GM23338 (cell line): Measurements from ENCODE around the gene RPL15. TPM values are rescaled to one million over a fixed set of nuclear protein-coding genes. Genes with fewer than 3 reads are reported as not detected.

ENCODE experiments used
- ATAC-seq: fragments of 200-7000 bp; cut with Tn5 transposase; 3 replicates; pipeline ENCODE4 v1.9.1; 2020
- DNase-seq: peaks from one replicate; pipeline ENCODE4 v3.0.0-alpha.2; 2015; ENCODE audit warnings: low spot score
- H2AFZ ChIP-seq: fragments of 200-600 bp; sonication (generic); 2 replicates; pipeline ENCODE4 v1.8.0; 2016; ENCODE audit warnings: antibody characterized with exemption, mild to moderate bottlenecking, moderate library complexity
- H3F3A ChIP-seq: fragments of 200-600 bp; sonication (generic); replicated peaks from 2 replicates; pipeline ENCODE4 v1.8.0; 2017; ENCODE audit warnings: antibody characterized with exemption, mixed run types, low read depth
- H3K27ac ChIP-seq: fragments of 200-600 bp; sonication (generic); 2 replicates; pipeline ENCODE4 v1.6.1; 2016; ENCODE audit warnings: low read depth
- H3K27me3 ChIP-seq: fragments of 200-600 bp; sonication (generic); 2 replicates; pipeline ENCODE4 v1.8.0; 2016; ENCODE audit warnings: mild to moderate bottlenecking, mixed run types, moderate library complexity; ENCODE audit not compliant: insufficient read depth
- H3K36me3 ChIP-seq: fragments of 200-600 bp; sonication (generic); 2 replicates; pipeline ENCODE4 v1.8.0; 2016; ENCODE audit warnings: mild to moderate bottlenecking; ENCODE audit not compliant: insufficient read depth
- H3K4me1 ChIP-seq: fragments of 200-600 bp; sonication (generic); 2 replicates; pipeline ENCODE4 v1.8.0; 2016; ENCODE audit warnings: mild to moderate bottlenecking, moderate library complexity; ENCODE audit not compliant: insufficient read depth
- H3K4me2 ChIP-seq: fragments of 200-600 bp; sonication (generic); 2 replicates; pipeline ENCODE4 v1.7.1; 2017; ENCODE audit warnings: mixed run types
- H3K4me3 ChIP-seq: fragments of 200-600 bp; sonication (generic); 2 replicates; pipeline ENCODE4 v1.6.1; 2016; ENCODE audit warnings: mixed run types
- H3K79me2 ChIP-seq: fragments of 200-600 bp; sonication (generic); replicated peaks from 2 replicates; pipeline ENCODE4 v1.8.0; 2017; ENCODE audit warnings: mild to moderate bottlenecking; ENCODE audit not compliant: insufficient read depth
- H3K9me2 ChIP-seq: fragments of 200-600 bp; sonication (generic); 2 replicates; pipeline ENCODE4 v1.8.0; 2017; ENCODE audit not compliant: insufficient read depth
- H4K20me1 ChIP-seq: fragments of 200-600 bp; sonication (generic); replicated peaks from 2 replicates; pipeline ENCODE4 v1.8.0; 2017; ENCODE audit warnings: mild to moderate bottlenecking; ENCODE audit not compliant: insufficient read depth
- H3K27ac Mint-ChIP-seq: 2 replicates; pipeline ENCODE4 v1.8.0; 2020; ENCODE audit warnings: inconsistent platforms, mild to moderate bottlenecking, moderate library complexity, mixed read lengths
- H3K27me3 Mint-ChIP-seq: 3 replicates; pipeline ENCODE4 v1.8.0; 2022; ENCODE audit warnings: low read depth, mild to moderate bottlenecking, moderate library complexity, mixed read lengths, inconsistent platforms; ENCODE audit not compliant: insufficient read depth, poor library complexity
- H3K36me3 Mint-ChIP-seq: 3 replicates; pipeline ENCODE4 v1.8.0; 2021; ENCODE audit warnings: low read depth, mild to moderate bottlenecking, inconsistent platforms, moderate library complexity, mixed read lengths
- H3K4me1 Mint-ChIP-seq: 3 replicates; pipeline ENCODE4 v1.8.0; 2020; ENCODE audit warnings: mild to moderate bottlenecking, inconsistent platforms, mixed read lengths
- H3K4me3 Mint-ChIP-seq: 3 replicates; pipeline ENCODE4 v1.8.0; 2021; ENCODE audit warnings: moderate library complexity, mild to moderate bottlenecking, inconsistent platforms, mixed read lengths
- H3K9me3 Mint-ChIP-seq: 3 replicates; pipeline ENCODE4 v1.8.0; 2020; ENCODE audit warnings: moderate library complexity, mild to moderate bottlenecking, inconsistent platforms, mixed read lengths
- CREB1 ChIP-seq: fragments of 250-450 bp; sonication (Bioruptor Pico); IDR thresholded peaks from 2 replicates; pipeline ENCODE4 v1.5.0; 2020; ENCODE audit warnings: low read depth, mild to moderate bottlenecking, moderate library complexity
- EZH2 ChIP-seq: fragments of 200-600 bp; sonication (generic); IDR thresholded peaks from one replicate; pipeline ENCODE4 v1.8.0; 2017; ENCODE audit warnings: antibody characterized with exemption, mild to moderate bottlenecking, low read depth; ENCODE audit not compliant: unreplicated experiment
- EZH2phosphoT487 ChIP-seq: fragments of 200-600 bp; sonication (generic); IDR thresholded peaks from one replicate; pipeline ENCODE4 v1.8.1; 2018; ENCODE audit warnings: antibody characterized with exemption; ENCODE audit not compliant: unreplicated experiment
- JUNB ChIP-seq: IDR thresholded peaks from one replicate; pipeline ENCODE4 v1.6.1; 2016; ENCODE audit warnings: antibody characterized with exemption; ENCODE audit not compliant: unreplicated experiment
- NANOG ChIP-seq: IDR thresholded peaks from 2 replicates; pipeline ENCODE4 v1.6.1; 2016; ENCODE audit warnings: antibody characterized with exemption, borderline replicate concordance
- POLR2AphosphoS5 ChIP-seq: IDR thresholded peaks from 2 replicates; pipeline ENCODE4 v1.6.1; 2016; ENCODE audit warnings: antibody characterized with exemption, low read depth
- STAT1 ChIP-seq: IDR thresholded peaks from one replicate; pipeline ENCODE4 v1.6.1; 2016; ENCODE audit warnings: antibody characterized with exemption; ENCODE audit not compliant: unreplicated experiment
- ZNF114 ChIP-seq: fragments of 250-450 bp; sonication (Bioruptor Pico); IDR thresholded peaks from 2 replicates; pipeline ENCODE4 v1.5.0; 2020; ENCODE audit warnings: mild to moderate bottlenecking, moderate library complexity
- ZNF331 ChIP-seq: fragments of 250-450 bp; sonication (Bioruptor Pico); IDR thresholded peaks from 2 replicates; pipeline ENCODE4 v1.5.0; 2020; ENCODE audit warnings: low read depth, mild to moderate bottlenecking, moderate library complexity
- polyA plus RNA-seq: library from polyadenylated mRNA; unstranded; fragments of >200 nt; fragmentation: Nextera tagmentation; extraction: Ambion mirVana; gene quantifications from 2 replicates; pipeline ENCODE4 v1.2.1, GENCODE V29; 2016
- total RNA-seq: library from RNA; depleted of rRNA; stranded (reverse); fragments of >200 nt; shearing (Covaris generic); gene quantifications from 2 replicates; pipeline ENCODE4 v1.2.3, GENCODE V29; 2014
- TF ChIP-seq, protein P1 (sequence below), 2 experiments: fragments of 200-600 bp in 1 of 2; sonication (generic) in 1 of 2; conservative IDR thresholded peaks; 2 replicates each; pipeline versions ENCODE4 v1.5.1 to v1.6.1; 2016 to 2017; ENCODE audit warnings: antibody characterized with exemption in 2 of 2, low read depth in 2 of 2, mild to moderate bottlenecking in 2 of 2, moderate library complexity in 1 of 2
- TF ChIP-seq, protein P2 (sequence below): fragments of 250-450 bp; sonication (Bioruptor Pico); IDR thresholded peaks from 2 replicates; pipeline ENCODE4 v1.5.0; 2020; ENCODE audit warnings: mild to moderate bottlenecking, moderate library complexity
- TF ChIP-seq, protein P3 (sequence below): IDR thresholded peaks from 2 replicates; pipeline ENCODE4 v1.6.1; 2016; ENCODE audit warnings: antibody characterized with exemption
- TF ChIP-seq, protein P4 (sequence below): IDR thresholded peaks from one replicate; pipeline ENCODE4 v1.6.1; 2018; ENCODE audit warnings: antibody characterized with exemption; ENCODE audit not compliant: unreplicated experiment

RPL15 gene
- total and polyA plus RNA-seq, 2 experiments from 2014 or later: 2,868 to 3,117 TPM

DNA sequence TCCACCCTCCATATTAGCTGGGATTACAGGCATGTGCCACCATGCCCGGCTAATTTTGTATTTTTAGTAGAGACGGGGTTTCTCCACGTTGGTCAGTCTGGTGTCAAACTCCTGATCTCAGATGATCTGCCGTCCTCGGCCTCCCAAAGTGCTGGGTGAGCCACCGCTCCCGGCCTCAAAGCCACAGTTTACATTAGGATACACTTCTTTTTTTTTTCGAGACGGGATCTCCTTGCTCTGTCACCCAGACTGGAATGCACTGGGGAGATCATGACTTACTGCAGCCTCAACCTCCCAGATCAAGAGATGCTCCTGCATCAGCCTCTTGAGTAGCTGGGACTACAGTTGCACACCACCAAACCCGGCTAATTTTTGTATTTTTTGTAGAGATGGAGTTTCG, 25.6 kb downstream of the RPL15 start:
- TF ChIP-seq EZH2: no peak
- no peak for TF ChIP-seq JUNB
- no peak for TF ChIP-seq NANOG
- no peak for TF ChIP-seq ZNF114 (CRISPR knock-in tag)
- TF ChIP-seq, protein P1, sequence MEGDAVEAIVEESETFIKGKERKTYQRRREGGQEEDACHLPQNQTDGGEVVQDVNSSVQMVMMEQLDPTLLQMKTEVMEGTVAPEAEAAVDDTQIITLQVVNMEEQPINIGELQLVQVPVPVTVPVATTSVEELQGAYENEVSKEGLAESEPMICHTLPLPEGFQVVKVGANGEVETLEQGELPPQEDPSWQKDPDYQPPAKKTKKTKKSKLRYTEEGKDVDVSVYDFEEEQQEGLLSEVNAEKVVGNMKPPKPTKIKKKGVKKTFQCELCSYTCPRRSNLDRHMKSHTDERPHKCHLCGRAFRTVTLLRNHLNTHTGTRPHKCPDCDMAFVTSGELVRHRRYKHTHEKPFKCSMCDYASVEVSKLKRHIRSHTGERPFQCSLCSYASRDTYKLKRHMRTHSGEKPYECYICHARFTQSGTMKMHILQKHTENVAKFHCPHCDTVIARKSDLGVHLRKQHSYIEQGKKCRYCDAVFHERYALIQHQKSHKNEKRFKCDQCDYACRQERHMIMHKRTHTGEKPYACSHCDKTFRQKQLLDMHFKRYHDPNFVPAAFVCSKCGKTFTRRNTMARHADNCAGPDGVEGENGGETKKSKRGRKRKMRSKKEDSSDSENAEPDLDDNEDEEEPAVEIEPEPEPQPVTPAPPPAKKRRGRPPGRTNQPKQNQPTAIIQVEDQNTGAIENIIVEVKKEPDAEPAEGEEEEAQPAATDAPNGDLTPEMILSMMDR (conservative IDR thresholded peaks at IDR 0.05; ENCODE audit: low read depth in 2 of 2): no peak
- TF ChIP-seq ZNF331 (CRISPR knock-in tag): no peak
- TF ChIP-seq POLR2AphosphoS5: no peak
- TF ChIP-seq, protein P2, sequence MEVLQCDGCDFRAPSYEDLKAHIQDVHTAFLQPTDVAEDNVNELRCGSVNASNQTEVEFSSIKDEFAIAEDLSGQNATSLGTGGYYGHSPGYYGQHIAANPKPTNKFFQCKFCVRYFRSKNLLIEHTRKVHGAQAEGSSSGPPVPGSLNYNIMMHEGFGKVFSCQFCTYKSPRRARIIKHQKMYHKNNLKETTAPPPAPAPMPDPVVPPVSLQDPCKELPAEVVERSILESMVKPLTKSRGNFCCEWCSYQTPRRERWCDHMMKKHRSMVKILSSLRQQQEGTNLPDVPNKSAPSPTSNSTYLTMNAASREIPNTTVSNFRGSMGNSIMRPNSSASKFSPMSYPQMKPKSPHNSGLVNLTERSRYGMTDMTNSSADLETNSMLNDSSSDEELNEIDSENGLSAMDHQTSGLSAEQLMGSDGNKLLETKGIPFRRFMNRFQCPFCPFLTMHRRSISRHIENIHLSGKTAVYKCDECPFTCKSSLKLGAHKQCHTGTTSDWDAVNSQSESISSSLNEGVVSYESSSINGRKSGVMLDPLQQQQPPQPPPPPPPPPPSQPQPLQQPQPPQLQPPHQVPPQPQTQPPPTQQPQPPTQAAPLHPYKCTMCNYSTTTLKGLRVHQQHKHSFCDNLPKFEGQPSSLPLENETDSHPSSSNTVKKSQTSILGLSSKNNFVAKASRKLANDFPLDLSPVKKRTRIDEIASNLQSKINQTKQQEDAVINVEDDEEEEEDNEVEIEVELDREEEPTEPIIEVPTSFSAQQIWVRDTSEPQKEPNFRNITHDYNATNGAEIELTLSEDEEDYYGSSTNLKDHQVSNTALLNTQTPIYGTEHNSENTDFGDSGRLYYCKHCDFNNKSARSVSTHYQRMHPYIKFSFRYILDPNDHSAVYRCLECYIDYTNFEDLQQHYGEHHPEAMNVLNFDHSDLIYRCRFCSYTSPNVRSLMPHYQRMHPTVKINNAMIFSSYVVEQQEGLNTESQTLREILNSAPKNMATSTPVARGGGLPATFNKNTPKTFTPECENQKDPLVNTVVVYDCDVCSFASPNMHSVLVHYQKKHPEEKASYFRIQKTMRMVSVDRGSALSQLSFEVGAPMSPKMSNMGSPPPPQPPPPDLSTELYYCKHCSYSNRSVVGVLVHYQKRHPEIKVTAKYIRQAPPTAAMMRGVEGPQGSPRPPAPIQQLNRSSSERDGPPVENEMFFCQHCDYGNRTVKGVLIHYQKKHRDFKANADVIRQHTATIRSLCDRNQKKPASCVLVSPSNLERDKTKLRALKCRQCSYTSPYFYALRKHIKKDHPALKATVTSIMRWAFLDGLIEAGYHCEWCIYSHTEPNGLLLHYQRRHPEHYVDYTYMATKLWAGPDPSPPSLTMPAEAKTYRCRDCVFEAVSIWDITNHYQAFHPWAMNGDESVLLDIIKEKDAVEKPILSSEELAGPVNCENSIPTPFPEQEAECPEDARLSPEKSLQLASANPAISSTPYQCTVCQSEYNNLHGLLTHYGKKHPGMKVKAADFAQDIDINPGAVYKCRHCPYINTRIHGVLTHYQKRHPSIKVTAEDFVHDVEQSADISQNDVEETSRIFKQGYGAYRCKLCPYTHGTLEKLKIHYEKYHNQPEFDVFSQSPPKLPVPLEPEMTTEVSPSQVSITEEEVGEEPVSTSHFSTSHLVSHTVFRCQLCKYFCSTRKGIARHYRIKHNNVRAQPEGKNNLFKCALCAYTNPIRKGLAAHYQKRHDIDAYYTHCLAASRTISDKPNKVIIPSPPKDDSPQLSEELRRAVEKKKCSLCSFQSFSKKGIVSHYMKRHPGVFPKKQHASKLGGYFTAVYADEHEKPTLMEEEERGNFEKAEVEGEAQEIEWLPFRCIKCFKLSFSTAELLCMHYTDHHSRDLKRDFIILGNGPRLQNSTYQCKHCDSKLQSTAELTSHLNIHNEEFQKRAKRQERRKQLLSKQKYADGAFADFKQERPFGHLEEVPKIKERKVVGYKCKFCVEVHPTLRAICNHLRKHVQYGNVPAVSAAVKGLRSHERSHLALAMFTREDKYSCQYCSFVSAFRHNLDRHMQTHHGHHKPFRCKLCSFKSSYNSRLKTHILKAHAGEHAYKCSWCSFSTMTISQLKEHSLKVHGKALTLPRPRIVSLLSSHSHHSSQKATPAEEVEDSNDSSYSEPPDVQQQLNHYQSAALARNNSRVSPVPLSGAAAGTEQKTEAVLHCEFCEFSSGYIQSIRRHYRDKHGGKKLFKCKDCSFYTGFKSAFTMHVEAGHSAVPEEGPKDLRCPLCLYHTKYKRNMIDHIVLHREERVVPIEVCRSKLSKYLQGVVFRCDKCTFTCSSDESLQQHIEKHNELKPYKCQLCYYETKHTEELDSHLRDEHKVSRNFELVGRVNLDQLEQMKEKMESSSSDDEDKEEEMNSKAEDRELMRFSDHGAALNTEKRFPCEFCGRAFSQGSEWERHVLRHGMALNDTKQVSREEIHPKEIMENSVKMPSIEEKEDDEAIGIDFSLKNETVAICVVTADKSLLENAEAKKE (CRISPR knock-in tag): no peak
- TF ChIP-seq, protein P3, sequence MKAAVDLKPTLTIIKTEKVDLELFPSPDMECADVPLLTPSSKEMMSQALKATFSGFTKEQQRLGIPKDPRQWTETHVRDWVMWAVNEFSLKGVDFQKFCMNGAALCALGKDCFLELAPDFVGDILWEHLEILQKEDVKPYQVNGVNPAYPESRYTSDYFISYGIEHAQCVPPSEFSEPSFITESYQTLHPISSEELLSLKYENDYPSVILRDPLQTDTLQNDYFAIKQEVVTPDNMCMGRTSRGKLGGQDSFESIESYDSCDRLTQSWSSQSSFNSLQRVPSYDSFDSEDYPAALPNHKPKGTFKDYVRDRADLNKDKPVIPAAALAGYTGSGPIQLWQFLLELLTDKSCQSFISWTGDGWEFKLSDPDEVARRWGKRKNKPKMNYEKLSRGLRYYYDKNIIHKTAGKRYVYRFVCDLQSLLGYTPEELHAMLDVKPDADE: no peak
- TF ChIP-seq, protein P4, sequence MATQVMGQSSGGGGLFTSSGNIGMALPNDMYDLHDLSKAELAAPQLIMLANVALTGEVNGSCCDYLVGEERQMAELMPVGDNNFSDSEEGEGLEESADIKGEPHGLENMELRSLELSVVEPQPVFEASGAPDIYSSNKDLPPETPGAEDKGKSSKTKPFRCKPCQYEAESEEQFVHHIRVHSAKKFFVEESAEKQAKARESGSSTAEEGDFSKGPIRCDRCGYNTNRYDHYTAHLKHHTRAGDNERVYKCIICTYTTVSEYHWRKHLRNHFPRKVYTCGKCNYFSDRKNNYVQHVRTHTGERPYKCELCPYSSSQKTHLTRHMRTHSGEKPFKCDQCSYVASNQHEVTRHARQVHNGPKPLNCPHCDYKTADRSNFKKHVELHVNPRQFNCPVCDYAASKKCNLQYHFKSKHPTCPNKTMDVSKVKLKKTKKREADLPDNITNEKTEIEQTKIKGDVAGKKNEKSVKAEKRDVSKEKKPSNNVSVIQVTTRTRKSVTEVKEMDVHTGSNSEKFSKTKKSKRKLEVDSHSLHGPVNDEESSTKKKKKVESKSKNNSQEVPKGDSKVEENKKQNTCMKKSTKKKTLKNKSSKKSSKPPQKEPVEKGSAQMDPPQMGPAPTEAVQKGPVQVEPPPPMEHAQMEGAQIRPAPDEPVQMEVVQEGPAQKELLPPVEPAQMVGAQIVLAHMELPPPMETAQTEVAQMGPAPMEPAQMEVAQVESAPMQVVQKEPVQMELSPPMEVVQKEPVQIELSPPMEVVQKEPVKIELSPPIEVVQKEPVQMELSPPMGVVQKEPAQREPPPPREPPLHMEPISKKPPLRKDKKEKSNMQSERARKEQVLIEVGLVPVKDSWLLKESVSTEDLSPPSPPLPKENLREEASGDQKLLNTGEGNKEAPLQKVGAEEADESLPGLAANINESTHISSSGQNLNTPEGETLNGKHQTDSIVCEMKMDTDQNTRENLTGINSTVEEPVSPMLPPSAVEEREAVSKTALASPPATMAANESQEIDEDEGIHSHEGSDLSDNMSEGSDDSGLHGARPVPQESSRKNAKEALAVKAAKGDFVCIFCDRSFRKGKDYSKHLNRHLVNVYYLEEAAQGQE: no peak
- TF ChIP-seq EZH2phosphoT487: no peak
- TF ChIP-seq STAT1: no peak
- TF ChIP-seq CREB1 (CRISPR knock-in tag): no peak
- DNase-seq (no peak), ATAC-seq (no peak)
- no peak overlapping the region for H3K27ac Mint-ChIP-seq
- H3K4me3 ChIP-seq: no peak overlapping the region
- H3K36me3 Mint-ChIP-seq: no peaks in the 10 kb centered on the region; the same call in 2 of the 3 replicates
- peaks cover 6% of the 10 kb centered on the region for H3K27me3 Mint-ChIP-seq
- H3K9me3 Mint-ChIP-seq: no peaks in the 10 kb centered on the region
- H3K4me2 ChIP-seq: no peak overlapping the region
- H3K27me3 ChIP-seq: peaks cover 9% of the 10 kb centered on the region; the same call in 1 of the 2 replicates
- no peaks in the 10 kb centered on the region for H4K20me1 ChIP-seq
- H3K4me1 ChIP-seq: peaks cover 18% of the 10 kb centered on the region
- H3K4me1 Mint-ChIP-seq: peaks cover 17% of the 10 kb centered on the region
- no peaks in the 10 kb centered on the region for H3K9me2 ChIP-seq
- H3K79me2 ChIP-seq: peaks cover 11% of the 10 kb centered on the region
- no peak overlapping the region for H3K27ac ChIP-seq
- no peak overlapping the region for H3K4me3 Mint-ChIP-seq
- no peaks in the 10 kb centered on the region for H3K36me3 ChIP-seq
- no peak overlapping the region for H2AFZ ChIP-seq
- 0 out of 2 replicates have a peak, but pooled peaks cover 3% of the 10 kb centered on the region for H3F3A ChIP-seq
